Body of pancreas (tissue), 4 donors: ENCODE data around the gene GPR37. TPM values are rescaled to one million over a fixed set of nuclear protein-coding genes. Genes with fewer than 3 reads are reported as not detected.

ENCODE experiments used
- ATAC-seq: fragments of 150-250 bp; one replicate; pipeline ENCODE4 v1.9.1; 2016
- DNase-seq, 4 donors: peaks; one replicate each; pipeline ENCODE4 v3.0.0-alpha.2; 2019
- H3K27ac ChIP-seq, 4 donors: fragments of 200-600 bp; sonication (generic); 1 replicate in 3 of 4; 2 replicates in 1 of 4; pipeline versions ENCODE4 v1.5.1 to v1.6.1; 2016 to 2019; ENCODE audit warnings: mild to moderate bottlenecking in 1 of 4, mixed read lengths in 1 of 4, moderate library complexity in 1 of 4
- H3K27me3 ChIP-seq, 2 donors: fragments of 200-600 bp; sonication (generic); one replicate each; pipeline ENCODE4 v1.6.0; 2016; ENCODE audit warnings: mild to moderate bottlenecking in 1 of 2
- H3K36me3 ChIP-seq, 2 donors: fragments of 200-600 bp; sonication (generic); replicated peaks in 1 of 2; 2 replicates each; pipeline ENCODE4 v1.5.1; 2016; ENCODE audit warnings: low read depth in 2 of 2; ENCODE audit not compliant: insufficient read depth in 1 of 2
- H3K4me1 ChIP-seq: fragments of 200-600 bp; sonication (generic); one replicate; pipeline ENCODE4 v1.6.0; 2016
- H3K4me3 ChIP-seq, 2 donors: fragments of 200-600 bp; sonication (generic); 1 replicate in 1 of 2; 2 replicates in 1 of 2; pipeline ENCODE4 v1.5.1; 2016 to 2019
- H3K9me3 ChIP-seq, 3 donors: fragments of 200-600 bp; sonication (generic); 1 replicate in 2 of 3; 2 replicates in 1 of 3; pipeline ENCODE4 v1.5.1; 2016
- POLR2A ChIP-seq, 3 donors: fragments of 450-650 bp; IDR thresholded peaks; one replicate each; pipeline ENCODE4 v1.6.1; 2016; ENCODE audit warnings: antibody characterized with exemption in 3 of 3, mild to moderate bottlenecking in 2 of 3
- WGBS, 2 donors: methylation state at CpG; one replicate each; pipeline ENCODE4 v1.1.5; 2017; 5-methylcytosine and 5-hydroxymethylcytosine counted together
- intact Hi-C: fragments of 100-400 bp; cut with DNase I; formaldehyde crosslinking; loops from one replicate; pipeline ENCODE4 v1.15.1; 2023
- total RNA-seq, 2 donors: library from RNA; depleted of rRNA; stranded (reverse); fragments of >200 nt; gene quantifications; one replicate each; pipeline ENCODE4 v1.1.0, GENCODE V29; 2016
- TF ChIP-seq, protein P1 (sequence below), 7 experiments: fragments of 450-650 bp in 4 of 7; fragments of 200-600 bp in 3 of 7; sonication (generic) in 3 of 7; IDR thresholded peaks; one replicate each; pipeline ENCODE4 v1.5.1; 2016 to 2019; ENCODE audit warnings: antibody characterized with exemption in 7 of 7

GPR37 gene, protein sequence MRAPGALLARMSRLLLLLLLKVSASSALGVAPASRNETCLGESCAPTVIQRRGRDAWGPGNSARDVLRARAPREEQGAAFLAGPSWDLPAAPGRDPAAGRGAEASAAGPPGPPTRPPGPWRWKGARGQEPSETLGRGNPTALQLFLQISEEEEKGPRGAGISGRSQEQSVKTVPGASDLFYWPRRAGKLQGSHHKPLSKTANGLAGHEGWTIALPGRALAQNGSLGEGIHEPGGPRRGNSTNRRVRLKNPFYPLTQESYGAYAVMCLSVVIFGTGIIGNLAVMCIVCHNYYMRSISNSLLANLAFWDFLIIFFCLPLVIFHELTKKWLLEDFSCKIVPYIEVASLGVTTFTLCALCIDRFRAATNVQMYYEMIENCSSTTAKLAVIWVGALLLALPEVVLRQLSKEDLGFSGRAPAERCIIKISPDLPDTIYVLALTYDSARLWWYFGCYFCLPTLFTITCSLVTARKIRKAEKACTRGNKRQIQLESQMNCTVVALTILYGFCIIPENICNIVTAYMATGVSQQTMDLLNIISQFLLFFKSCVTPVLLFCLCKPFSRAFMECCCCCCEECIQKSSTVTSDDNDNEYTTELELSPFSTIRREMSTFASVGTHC
- total RNA-seq: 1 to 10 TPM; 2.6 to 5.7 TPM

DNA sequence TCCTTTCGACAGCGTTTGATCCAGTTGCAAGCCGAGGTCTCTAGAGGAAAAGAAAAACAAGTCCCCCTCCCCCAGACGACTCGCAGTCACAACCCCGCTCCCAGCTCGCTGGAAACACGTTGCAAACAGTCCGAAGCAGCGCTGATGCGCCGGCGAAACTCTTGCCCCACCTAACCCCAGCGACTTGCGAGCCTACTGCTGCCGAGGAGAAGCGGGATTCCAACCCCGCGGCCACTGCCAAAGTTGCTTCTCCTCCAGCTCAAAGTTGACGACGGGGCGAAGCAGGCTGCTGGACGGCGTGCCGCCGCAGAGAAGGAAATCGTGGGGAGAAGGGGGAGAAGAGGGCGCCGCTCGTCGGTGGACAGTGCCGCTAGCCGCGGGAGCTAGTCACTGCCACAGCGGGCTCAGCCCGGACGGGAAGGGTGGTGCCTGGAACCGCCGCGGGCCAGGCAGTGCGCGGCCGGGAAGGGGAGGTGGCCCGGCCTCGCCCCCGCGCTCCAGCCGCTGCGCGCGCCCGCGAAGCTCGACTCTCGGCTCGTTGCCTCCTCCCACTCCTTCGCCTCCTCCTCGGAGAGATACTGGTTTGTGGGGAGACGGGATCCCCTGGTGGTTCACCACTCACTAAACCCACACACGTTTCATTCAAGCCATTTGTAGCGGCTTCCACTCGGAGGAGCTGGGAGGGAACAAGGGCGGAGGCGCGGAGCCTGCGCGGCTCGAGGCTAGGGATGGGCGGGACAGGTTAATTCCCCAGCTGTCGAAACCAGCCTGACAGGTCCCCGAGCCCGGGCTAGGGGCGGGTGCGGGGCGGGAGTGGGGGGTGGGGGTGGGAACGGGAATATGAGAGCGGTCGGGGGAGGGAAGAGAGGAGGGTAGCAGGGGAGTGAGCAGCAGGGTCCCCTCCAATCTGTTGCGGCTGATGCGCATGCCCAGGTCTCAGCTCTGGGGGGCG, at the start of gene GPR37:
Gene GPR37, minus strand, starts transcription at position 392 of the 952 bp plus-strand sequence. CDS start 816 bp downstream, outside the sequence.
- TF ChIP-seq POLR2A (IDR thresholded peaks at IDR 0.05): peak in 1 of 3 donors; percentile 43
- TF ChIP-seq, protein P1, sequence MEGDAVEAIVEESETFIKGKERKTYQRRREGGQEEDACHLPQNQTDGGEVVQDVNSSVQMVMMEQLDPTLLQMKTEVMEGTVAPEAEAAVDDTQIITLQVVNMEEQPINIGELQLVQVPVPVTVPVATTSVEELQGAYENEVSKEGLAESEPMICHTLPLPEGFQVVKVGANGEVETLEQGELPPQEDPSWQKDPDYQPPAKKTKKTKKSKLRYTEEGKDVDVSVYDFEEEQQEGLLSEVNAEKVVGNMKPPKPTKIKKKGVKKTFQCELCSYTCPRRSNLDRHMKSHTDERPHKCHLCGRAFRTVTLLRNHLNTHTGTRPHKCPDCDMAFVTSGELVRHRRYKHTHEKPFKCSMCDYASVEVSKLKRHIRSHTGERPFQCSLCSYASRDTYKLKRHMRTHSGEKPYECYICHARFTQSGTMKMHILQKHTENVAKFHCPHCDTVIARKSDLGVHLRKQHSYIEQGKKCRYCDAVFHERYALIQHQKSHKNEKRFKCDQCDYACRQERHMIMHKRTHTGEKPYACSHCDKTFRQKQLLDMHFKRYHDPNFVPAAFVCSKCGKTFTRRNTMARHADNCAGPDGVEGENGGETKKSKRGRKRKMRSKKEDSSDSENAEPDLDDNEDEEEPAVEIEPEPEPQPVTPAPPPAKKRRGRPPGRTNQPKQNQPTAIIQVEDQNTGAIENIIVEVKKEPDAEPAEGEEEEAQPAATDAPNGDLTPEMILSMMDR (IDR thresholded peaks at IDR 0.05): peak in 1 of 7 experiments; percentile 27
- ATAC-seq: peak; percentile 83
- intact Hi-C loops: no loop called here
- Histone ChIP-seq H3K36me3 (no peaks in the 10 kb centered on the region), H3K27ac (peak within 1 kb of the TSS; percentile 54 to 76 (median 66)), H3K9me3 (no peaks in the 10 kb centered on the region), H3K4me1 (peaks cover 32% of the 10 kb centered on the region), H3K27me3 (peaks cover 0 to 11% of the 10 kb centered on the region in 2 donors), H3K4me3 (peak within 1 kb of the TSS; percentile 12 to 45)
- DNase-seq: peak; percentile 50 to 70 (median 54)
- 1 to 2% methylated on average over 58 to 64 of the region's 81 CpGs for WGBS, 2 donors

DNA sequence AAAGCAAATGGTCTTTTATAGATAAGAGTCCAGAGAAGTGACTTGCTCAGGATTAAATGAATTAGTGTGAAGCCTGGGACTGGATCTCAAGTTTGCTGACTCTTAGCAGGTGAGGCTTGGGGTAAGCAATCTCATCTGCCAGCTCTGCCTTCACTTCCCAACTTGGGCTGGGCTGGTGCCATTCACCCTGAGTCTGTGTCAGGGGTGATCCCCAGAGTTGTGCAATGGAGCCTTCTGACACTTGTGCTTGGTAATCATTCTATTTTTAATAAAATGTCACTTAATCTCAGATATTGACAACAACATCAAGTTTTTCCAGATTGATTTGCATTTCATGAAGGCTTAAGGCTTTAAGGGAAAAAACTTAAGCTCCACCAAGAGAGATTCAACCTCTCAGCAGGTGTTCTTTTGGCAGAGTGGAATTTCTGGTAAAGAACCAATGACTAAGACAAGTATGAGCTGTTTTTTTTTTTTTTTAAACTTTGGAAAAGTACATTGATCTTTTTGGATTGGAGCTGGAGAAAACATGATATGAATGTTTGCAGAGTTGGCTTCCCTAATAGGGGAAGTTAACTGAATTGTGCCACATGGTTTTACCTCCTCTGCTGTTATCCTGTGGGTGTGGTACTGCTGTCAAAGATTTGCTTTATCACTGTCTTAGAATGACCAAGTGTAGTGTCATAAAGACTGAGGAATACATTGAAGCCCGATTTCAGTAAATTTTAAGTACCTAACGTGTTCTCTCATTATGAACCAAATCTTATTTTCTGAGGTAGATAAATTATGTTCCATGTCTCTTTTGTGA, 48.6 kb upstream of the GPR37 start:
- Histone ChIP-seq H3K36me3 (no peaks in the 10 kb centered on the region), H3K27ac (no peak overlapping the region), H3K9me3 (no peaks in the 10 kb centered on the region), H3K4me1 (peaks cover 8% of the 10 kb centered on the region), H3K4me3 (no peak overlapping the region), H3K27me3 (no peaks in the 10 kb centered on the region)
- TF ChIP-seq POLR2A (IDR thresholded peaks at IDR 0.05): no peak
- TF ChIP-seq, protein P1 (IDR thresholded peaks at IDR 0.05): no peak
- 43 to 62% methylated on average over 2 of the region's 2 CpGs for WGBS, 2 donors
- ATAC-seq (peak; percentile 42), DNase-seq (peak in 2 of 4 donors; percentile 2 to 15)
- intact Hi-C loops: no loop called here

DNA sequence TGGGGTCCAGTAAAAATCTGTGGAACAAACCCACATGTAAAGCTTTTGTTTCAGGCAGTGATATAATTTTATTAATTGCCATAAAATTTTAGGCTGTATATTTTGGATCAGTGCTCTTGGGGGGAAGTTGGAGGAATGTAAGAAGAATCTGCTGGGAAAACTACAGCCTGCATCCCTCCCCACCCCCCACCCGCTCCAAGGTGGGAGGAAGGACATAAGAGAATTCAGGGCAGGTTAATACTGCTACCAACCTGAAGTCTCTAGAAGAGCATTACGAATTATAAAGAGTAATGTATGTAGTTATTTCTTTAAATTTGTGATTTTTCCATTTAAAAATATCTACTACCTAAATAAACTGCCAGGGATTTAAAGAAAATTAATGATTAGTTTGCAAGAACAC, 47.2 kb upstream of the GPR37 start:
- DNase-seq (no peak), ATAC-seq (no peak)
- Histone ChIP-seq H3K27ac (no peak overlapping the region), H3K36me3 (no peaks in the 10 kb centered on the region), H3K27me3 (no peaks in the 10 kb centered on the region), H3K4me1 (peaks cover 8% of the 10 kb centered on the region), H3K9me3 (no peaks in the 10 kb centered on the region), H3K4me3 (no peak overlapping the region)
- whole genome bisulfite sequencing, 2 donors: 87 to 88% methylated on average over 2 of the region's 2 CpGs
- TF ChIP-seq, protein P1 (IDR thresholded peaks at IDR 0.05): no peak
- TF ChIP-seq POLR2A (IDR thresholded peaks at IDR 0.05): no peak
- intact Hi-C loops: no loop called here

DNA sequence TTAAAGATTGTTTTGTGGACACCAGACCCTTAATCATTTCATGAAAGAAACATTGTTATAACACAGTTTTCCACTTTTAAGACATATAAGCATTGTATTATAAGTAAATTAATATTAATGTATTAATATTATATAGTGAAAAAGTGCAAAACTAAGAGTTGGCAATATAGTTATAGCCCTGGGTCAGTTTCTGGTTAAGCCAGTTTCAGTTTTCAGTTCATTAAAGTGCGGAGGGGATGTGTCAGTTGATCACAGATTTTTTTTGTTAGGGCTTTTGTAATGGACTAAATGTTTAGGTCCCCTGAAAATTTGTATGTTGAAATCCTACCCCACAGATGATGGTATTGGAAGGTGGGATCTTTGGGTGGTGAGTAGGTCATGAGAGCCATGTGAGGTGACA, 45.7 kb upstream of the GPR37 start:
- ATAC-seq (no peak), DNase-seq (no peak)
- Histone ChIP-seq H3K9me3 (no peaks in the 10 kb centered on the region), H3K27ac (no peak overlapping the region), H3K27me3 (no peaks in the 10 kb centered on the region), H3K4me3 (no peak overlapping the region), H3K36me3 (no peaks in the 10 kb centered on the region), H3K4me1 (peaks cover 8% of the 10 kb centered on the region)
- 92 to 97% methylated on average over 1 of the region's 1 CpG for WGBS, 2 donors
- intact Hi-C loops: no loop called here
- no peak for TF ChIP-seq POLR2A (IDR thresholded peaks at IDR 0.05)
